Measurements from ENCODE around the gene KLHDC8A. TPM values are rescaled to one million over a fixed set of nuclear protein-coding genes. Genes with fewer than 3 reads are reported as not detected.

Gene KLHDC8A
- total RNA-seq, 1 experiment from 2014 or later: not detected

GRCh38 chr1:205344066-205344928 is 12.4 kb downstream of the KLHDC8A start:
- H3K4me3 Mint-ChIP-seq (ENCODE audit: unreplicated experiment): peak overlapping the region; percentile 50
- H3K27me3 Mint-ChIP-seq (ENCODE audit: insufficient read depth, unreplicated experiment): peaks cover 12% of the 10 kb centered on the region
- H3K27ac Mint-ChIP-seq (ENCODE audit: low read depth, unreplicated experiment): no peak overlapping the region
- ChIA-PET CTCF (interaction anchor here (0.6 to 14.5 kb wide), 8 partner anchors 6 to 215 kb away, joined by 3 to 270 read pairs (median 4); no protein-coding TSS in a partner anchor), POLR2A (interaction anchor here (0.6 kb wide), 1 partner anchor 25 kb away, joined by 3 read pairs; no protein-coding TSS in a partner anchor)
- no peak for TF ChIP-seq CTCF (IDR thresholded peaks at IDR 0.05; ENCODE audit: unreplicated experiment)
- H3K9me3 Mint-ChIP-seq (ENCODE audit: unreplicated experiment): no peaks in the 10 kb centered on the region
- BruUV-seq (replicated peaks): no TSS peak
- H3K36me3 Mint-ChIP-seq (ENCODE audit: insufficient read depth, unreplicated experiment): no peaks in the 10 kb centered on the region
- H3K4me1 Mint-ChIP-seq (ENCODE audit: insufficient read depth, unreplicated experiment): peaks cover 18% of the 10 kb centered on the region
- no peak for DNase-seq (ENCODE audit: unreplicated experiment)
- intact Hi-C loops (cut with micrococcal nuclease): no loop called here

GRCh38 chr1:205343431-205344065 is 13.2 kb downstream of the KLHDC8A start:
- H3K4me1 Mint-ChIP-seq (ENCODE audit: insufficient read depth, unreplicated experiment): peaks cover 12% of the 10 kb centered on the region
- H3K27me3 Mint-ChIP-seq (ENCODE audit: insufficient read depth, unreplicated experiment): peaks cover 12% of the 10 kb centered on the region
- DNase-seq (ENCODE audit: unreplicated experiment): no peak
- ChIA-PET CTCF (interaction anchor here (0.8 to 1.7 kb wide), 5 partner anchors 10 to 181 kb away, joined by 3 to 8 read pairs (median 6); no protein-coding TSS in a partner anchor), POLR2A (no interaction called here)
- intact Hi-C loops (cut with micrococcal nuclease): no loop called here
- no TSS peak for BruUV-seq (replicated peaks)
- no peak for TF ChIP-seq CTCF (IDR thresholded peaks at IDR 0.05; ENCODE audit: unreplicated experiment)
- no peaks in the 10 kb centered on the region for H3K36me3 Mint-ChIP-seq (ENCODE audit: insufficient read depth, unreplicated experiment)
- no peaks in the 10 kb centered on the region for H3K9me3 Mint-ChIP-seq (ENCODE audit: unreplicated experiment)
- H3K27ac Mint-ChIP-seq (ENCODE audit: low read depth, unreplicated experiment): no peak overlapping the region
- no peak overlapping the region for H3K4me3 Mint-ChIP-seq (ENCODE audit: unreplicated experiment)

- no peak for DNase-seq (ENCODE audit: unreplicated experiment)
- Mint-ChIP-seq H3K9me3 (ENCODE audit: unreplicated experiment) (no peaks in the 10 kb centered on the region), H3K27ac (ENCODE audit: low read depth, unreplicated experiment) (no peak overlapping the region), H3K27me3 (ENCODE audit: insufficient read depth, unreplicated experiment) (peaks cover 12% of the 10 kb centered on the region), H3K4me3 (ENCODE audit: unreplicated experiment) (no peak overlapping the region), H3K4me1 (ENCODE audit: insufficient read depth, unreplicated experiment) (peaks cover 12% of the 10 kb centered on the region), H3K36me3 (ENCODE audit: insufficient read depth, unreplicated experiment) (no peaks in the 10 kb centered on the region)
- CTCF ChIA-PET: interaction anchor here (0.6 to 1.6 kb wide), 7 partner anchors 11 to 181 kb away, joined by 3 to 7 read pairs (median 4); no protein-coding TSS in a partner anchor
- intact Hi-C loops (cut with micrococcal nuclease): no loop called here
- TF ChIP-seq CTCF (IDR thresholded peaks at IDR 0.05; ENCODE audit: unreplicated experiment): no peak
- BruUV-seq (replicated peaks): no TSS peak
- POLR2A ChIA-PET: interaction anchor here (0.6 to 1.0 kb wide), 3 partner anchors 9 to 29 kb away, joined by 3 read pairs; no protein-coding TSS in a partner anchor
These were observed 13.7 kb downstream of the KLHDC8A start for GRCh38 chr1:205342986-205343385.

GRCh38 chr1:205340676-205341075 is 16.0 kb downstream of the KLHDC8A start:
- Mint-ChIP-seq H3K4me3 (ENCODE audit: unreplicated experiment) (no peak overlapping the region), H3K36me3 (ENCODE audit: insufficient read depth, unreplicated experiment) (no peaks in the 10 kb centered on the region), H3K27ac (ENCODE audit: low read depth, unreplicated experiment) (no peak overlapping the region), H3K27me3 (ENCODE audit: insufficient read depth, unreplicated experiment) (peaks cover 12% of the 10 kb centered on the region), H3K9me3 (ENCODE audit: unreplicated experiment) (no peaks in the 10 kb centered on the region), H3K4me1 (ENCODE audit: insufficient read depth, unreplicated experiment) (peaks cover 12% of the 10 kb centered on the region)
- POLR2A ChIA-PET: interaction anchor here (0.6 to 1.0 kb wide), 3 partner anchors 60 to 252 kb away, joined by 3 to 4 read pairs (median 3); partner anchors contain the start of gene RBBP5
- intact Hi-C loops (cut with micrococcal nuclease): no loop called here
- CTCF ChIA-PET: interaction anchor here (0.6 to 27.7 kb wide), 7 partner anchors 11 to 185 kb away, joined by 3 to 1857 read pairs (median 123); partner anchors contain the start of genes KLHDC8A and NUAK2
- no peak for DNase-seq (ENCODE audit: unreplicated experiment)
- TF ChIP-seq CTCF (IDR thresholded peaks at IDR 0.05; ENCODE audit: unreplicated experiment): no peak
- no TSS peak for BruUV-seq (replicated peaks)
